HEK293 (cell line): ENCODE measurements around the gene CACNA1B.
A peak's percentile ranks its signal among the peaks of the same experiment; 100 is the strongest.

Experiments used
- CTCF ChIA-PET: fragments of 350-600 bp; formaldehyde crosslinking; extraction: SDS; loops from one replicate; lab custom pipeline; 2021; ENCODE audit warnings: antibody characterized with exemption; lab: Yijun Ruan, JAX
- POLR2A ChIA-PET: fragments of 300-600 bp; formaldehyde crosslinking; extraction: SDS; loops from one replicate; lab custom pipeline; 2020; ENCODE audit warnings: antibody characterized with exemption, inconsistent platforms; lab: Yijun Ruan, JAX
- H3K27ac ChIP-seq: fragments of 200-500 bp; sonication (Bioruptor generic); 2 replicates; pipeline ENCODE4 v1.5.1; 2014; ENCODE audit warnings: low read depth, low read length, control low read depth, inconsistent platforms; ENCODE audit errors: extremely low read depth
- H3K36me3 ChIP-seq, 2 experiments: fragments of 200-500 bp in 1 of 2; sonication (Bioruptor generic) in 1 of 2; 1 replicate in 1 of 2; 2 replicates in 1 of 2; pipeline ENCODE4 v1.5.1; 2014 to 2017; ENCODE audit warnings: inconsistent platforms in 2 of 2, low read length in 2 of 2; ENCODE audit not compliant: control insufficient read depth in 2 of 2, insufficient read depth in 1 of 2
- H3K4me1 ChIP-seq: fragments of 200-500 bp; sonication (Bioruptor generic); 2 replicates; pipeline ENCODE4 v1.5.1; 2014; ENCODE audit warnings: mild to moderate bottlenecking, low read length, inconsistent platforms; ENCODE audit not compliant: control insufficient read depth, insufficient read depth
- H3K4me3 ChIP-seq: 2 replicates; pipeline ENCODE4 v1.5.1; 2011; ENCODE audit warnings: low read depth, mild to moderate bottlenecking, control low read depth, low read length, moderate library complexity
- H3K9me3 ChIP-seq: fragments of 200-500 bp; sonication (Bioruptor generic); 2 replicates; pipeline ENCODE4 v1.5.1; 2014; ENCODE audit warnings: low read depth, low read length, inconsistent platforms; ENCODE audit not compliant: control insufficient read depth, insufficient read depth
- FEZF1 ChIP-seq: fragments of 450-650 bp; formaldehyde crosslinking; IDR thresholded peaks from 2 replicates; pipeline ENCODE4 v1.5.1; 2016; ENCODE audit warnings: missing biosample characterization, missing genetic modification characterization
- GLI2 ChIP-seq: fragments of 450-650 bp; formaldehyde crosslinking; IDR thresholded peaks from 2 replicates; pipeline ENCODE4; 2017; ENCODE audit warnings: missing biosample characterization, missing genetic modification characterization, low read depth, borderline replicate concordance
- KLF9 ChIP-seq: fragments of 450-650 bp; formaldehyde crosslinking; IDR thresholded peaks from 2 replicates; pipeline ENCODE4 v1.5.1; 2016; ENCODE audit warnings: missing biosample characterization, missing genetic modification characterization, low read depth
- MZF1 ChIP-seq: fragments of 450-650 bp; formaldehyde crosslinking; IDR thresholded peaks from 2 replicates; pipeline ENCODE4 v1.5.1; 2017; ENCODE audit warnings: missing biosample characterization, missing genetic modification characterization, borderline replicate concordance
- PATZ1 ChIP-seq: fragments of 450-650 bp; formaldehyde crosslinking; IDR thresholded peaks from 2 replicates; pipeline ENCODE4 v1.5.1; 2016; ENCODE audit warnings: missing biosample characterization, missing genetic modification characterization
- SP3 ChIP-seq: fragments of 450-650 bp; formaldehyde crosslinking; IDR thresholded peaks from 2 replicates; pipeline ENCODE4 v1.5.1; 2016; ENCODE audit warnings: missing biosample characterization, missing genetic modification characterization
- SP7 ChIP-seq: fragments of 450-650 bp; formaldehyde crosslinking; IDR thresholded peaks from 2 replicates; pipeline ENCODE4 v1.5.1; 2016; ENCODE audit warnings: missing biosample characterization, missing genetic modification characterization
- ZBTB1 ChIP-seq: fragments of 450-650 bp; formaldehyde crosslinking; IDR thresholded peaks from 2 replicates; pipeline ENCODE4 v1.5.1; 2016; ENCODE audit warnings: missing biosample characterization, missing genetic modification characterization
- ZBTB10 ChIP-seq: fragments of 450-650 bp; formaldehyde crosslinking; IDR thresholded peaks from 2 replicates; pipeline ENCODE4 v1.5.1; 2016; ENCODE audit warnings: missing biosample characterization, missing genetic modification characterization
- ZBTB48 ChIP-seq: fragments of 450-650 bp; formaldehyde crosslinking; IDR thresholded peaks from 2 replicates; pipeline ENCODE4 v1.5.1; 2016; ENCODE audit warnings: missing biosample characterization, missing genetic modification characterization
- ZNF121 ChIP-seq: fragments of 450-650 bp; formaldehyde crosslinking; IDR thresholded peaks from 2 replicates; pipeline ENCODE4 v1.5.1; 2016; ENCODE audit warnings: missing biosample characterization, missing genetic modification characterization
- ZNF169 ChIP-seq: fragments of 450-650 bp; formaldehyde crosslinking; IDR thresholded peaks from 2 replicates; pipeline ENCODE4 v1.5.1; 2016; ENCODE audit warnings: missing biosample characterization, missing genetic modification characterization
- ZNF214 ChIP-seq: fragments of 450-650 bp; formaldehyde crosslinking; IDR thresholded peaks from 2 replicates; pipeline ENCODE4 v1.5.1; 2017; ENCODE audit warnings: missing biosample characterization, mild to moderate bottlenecking, missing genetic modification characterization, borderline replicate concordance
- ZNF23 ChIP-seq: fragments of 450-650 bp; formaldehyde crosslinking; IDR thresholded peaks from 2 replicates; pipeline ENCODE4 v1.5.1; 2016; ENCODE audit warnings: missing biosample characterization, missing genetic modification characterization, borderline replicate concordance
- ZNF280C ChIP-seq: fragments of 450-650 bp; formaldehyde crosslinking; IDR thresholded peaks from 2 replicates; pipeline ENCODE4 v1.5.1; 2016; ENCODE audit warnings: missing biosample characterization, missing genetic modification characterization
- ZNF292 ChIP-seq: fragments of 450-650 bp; formaldehyde crosslinking; IDR thresholded peaks from 2 replicates; pipeline ENCODE4 v1.5.1; 2016; ENCODE audit warnings: low read depth, missing biosample characterization, missing genetic modification characterization, borderline replicate concordance
- ZNF341 ChIP-seq: fragments of 450-650 bp; formaldehyde crosslinking; IDR thresholded peaks from 2 replicates; pipeline ENCODE4; 2016; ENCODE audit warnings: low read depth, missing biosample characterization, missing genetic modification characterization
- ZNF423 ChIP-seq: fragments of 450-650 bp; formaldehyde crosslinking; IDR thresholded peaks from 2 replicates; pipeline ENCODE4 v1.5.1; 2016; ENCODE audit warnings: missing biosample characterization, missing genetic modification characterization
- ZNF426 ChIP-seq: fragments of 450-650 bp; formaldehyde crosslinking; IDR thresholded peaks from 2 replicates; pipeline ENCODE4 v1.5.1; 2017; ENCODE audit warnings: missing biosample characterization, missing genetic modification characterization, mild to moderate bottlenecking, inconsistent platforms, moderate library complexity
- ZNF549 ChIP-seq: fragments of 450-650 bp; IDR thresholded peaks from 2 replicates; pipeline ENCODE4 v1.5.1; 2018; ENCODE audit warnings: missing biosample characterization, missing genetic modification characterization, mild to moderate bottlenecking, inconsistent platforms, moderate library complexity
- ZNF555 ChIP-seq: fragments of 450-650 bp; formaldehyde crosslinking; conservative IDR thresholded peaks from 2 replicates; pipeline ENCODE4 v1.5.1; 2017; ENCODE audit warnings: missing biosample characterization, mild to moderate bottlenecking, missing genetic modification characterization, inconsistent platforms
- ZNF571 ChIP-seq: fragments of 450-650 bp; formaldehyde crosslinking; IDR thresholded peaks from 2 replicates; pipeline ENCODE4 v1.5.0; 2017; ENCODE audit warnings: missing biosample characterization, missing genetic modification characterization
- ZNF585B ChIP-seq: fragments of 450-650 bp; formaldehyde crosslinking; IDR thresholded peaks from 2 replicates; pipeline ENCODE4 v1.5.1; 2016; ENCODE audit warnings: missing biosample characterization, missing genetic modification characterization
- ZNF596 ChIP-seq: fragments of 450-650 bp; IDR thresholded peaks from 2 replicates; pipeline ENCODE4 v1.5.0; 2018; ENCODE audit warnings: missing biosample characterization, mild to moderate bottlenecking, missing genetic modification characterization, moderate library complexity
- ZNF623 ChIP-seq: fragments of 450-650 bp; formaldehyde crosslinking; IDR thresholded peaks from 2 replicates; pipeline ENCODE4 v1.5.1; 2016; ENCODE audit warnings: missing biosample characterization, missing genetic modification characterization
- ZNF670 ChIP-seq: fragments of 450-650 bp; formaldehyde crosslinking; IDR thresholded peaks from 2 replicates; pipeline ENCODE4 v1.5.1; 2016; ENCODE audit warnings: missing biosample characterization, missing genetic modification characterization, low read depth
- ZNF701 ChIP-seq: fragments of 450-650 bp; formaldehyde crosslinking; IDR thresholded peaks from 2 replicates; pipeline ENCODE4 v1.5.1; 2016; ENCODE audit warnings: missing biosample characterization, missing genetic modification characterization
- ZNF768 ChIP-seq: fragments of 450-650 bp; formaldehyde crosslinking; IDR thresholded peaks from 2 replicates; pipeline ENCODE4 v1.5.1; 2018; ENCODE audit warnings: missing biosample characterization, mild to moderate bottlenecking, missing genetic modification characterization
- ZNF837 ChIP-seq: fragments of 450-650 bp; formaldehyde crosslinking; IDR thresholded peaks from 2 replicates; pipeline ENCODE4 v1.5.1; 2016; ENCODE audit warnings: missing biosample characterization, missing genetic modification characterization
- ZSCAN30 ChIP-seq: fragments of 450-650 bp; IDR thresholded peaks from 2 replicates; pipeline ENCODE4 v1.5.1; 2018; ENCODE audit warnings: missing biosample characterization, mild to moderate bottlenecking, missing genetic modification characterization, moderate library complexity
- TF ChIP-seq, protein P1 (sequence below): fragments of 450-650 bp; formaldehyde crosslinking; IDR thresholded peaks from 2 replicates; pipeline ENCODE4 v1.5.1; 2017; ENCODE audit warnings: missing biosample characterization, missing genetic modification characterization

CACNA1B gene

GRCh38 chr9:137900584-137901310, 23.2 kb downstream of the CACNA1B start (continued):
- TF ChIP-seq ZNF280C (peak; percentile 67; the same call in 1 of the 2 replicates), ZNF292 (tag by site-specific recombination) (no peak), ZBTB48 (tag by site-specific recombination) (0 out of 2 replicates have a peak, but pooled peaks have one; percentile 17), ZNF837 (tag by site-specific recombination) (no peak), ZNF555 (no peak), ZNF214 (no peak), ZNF623 (tag by site-specific recombination) (no peak), FEZF1 (no peak), GLI2 (tag by site-specific recombination) (no peak), ZNF571 (0 out of 2 replicates have a peak, but pooled peaks have one; percentile 70), ZNF768 (tag by site-specific recombination) (peak; percentile 99; the same call in 1 of the 2 replicates), ZNF670 (peak; percentile 70; the same call in 1 of the 2 replicates), ZBTB10 (tag by site-specific recombination) (no peak), KLF9 (no peak)
- TF ChIP-seq, all 188 proteins: peak for 8

- POLR2A ChIA-PET: no interaction called here
- CTCF ChIA-PET: no interaction called here
- H3K27ac ChIP-seq: no peak overlapping the region
- no peak overlapping the region for H3K4me3 ChIP-seq
- no peaks in the 10 kb centered on the region for H3K9me3 ChIP-seq
- H3K36me3 ChIP-seq: no peaks in the 10 kb centered on the region
- H3K4me1 ChIP-seq: no peaks in the 10 kb centered on the region
- TF ChIP-seq ZNF341 (tag by site-specific recombination) (no peak), ZNF596 (no peak), ZNF169 (no peak), ZNF423 (tag by site-specific recombination) (no peak), SP3 (tag by site-specific recombination) (no peak), ZNF23 (tag by site-specific recombination) (no peak), KLF9 (no peak), ZNF549 (tag by site-specific recombination) (no peak), MZF1 (tag by site-specific recombination) (no peak), ZNF426 (tag by site-specific recombination) (no peak), ZSCAN30 (no peak), SP7 (tag by site-specific recombination) (no peak), ZNF585B (tag by site-specific recombination) (no peak), ZNF121 (tag by site-specific recombination) (no peak), ZBTB1 (tag by site-specific recombination) (no peak), ZNF701 (tag by site-specific recombination) (no peak), PATZ1 (no peak)
- TF ChIP-seq, protein P1, sequence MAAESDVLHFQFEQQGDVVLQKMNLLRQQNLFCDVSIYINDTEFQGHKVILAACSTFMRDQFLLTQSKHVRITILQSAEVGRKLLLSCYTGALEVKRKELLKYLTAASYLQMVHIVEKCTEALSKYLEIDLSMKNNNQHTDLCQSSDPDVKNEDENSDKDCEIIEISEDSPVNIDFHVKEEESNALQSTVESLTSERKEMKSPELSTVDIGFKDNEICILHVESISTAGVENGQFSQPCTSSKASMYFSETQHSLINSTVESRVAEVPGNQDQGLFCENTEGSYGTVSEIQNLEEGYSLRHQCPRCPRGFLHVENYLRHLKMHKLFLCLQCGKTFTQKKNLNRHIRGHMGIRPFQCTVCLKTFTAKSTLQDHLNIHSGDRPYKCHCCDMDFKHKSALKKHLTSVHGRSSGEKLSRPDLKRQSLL (tag by site-specific recombination): no peak
These were observed 25.1 kb downstream of the CACNA1B start for GRCh38 chr9:137902646-137903045.
